Right lobe of liver (tissue), 6 donors: Measurements from ENCODE around the gene CCDC33. TPM values are rescaled to one million over a fixed set of nuclear protein-coding genes. Genes with fewer than 3 reads are reported as not detected.

Experiments used
- ATAC-seq, 4 donors: fragments of 200-7000 bp; cut with Tn5 transposase; one replicate each; pipeline ENCODE4 v1.9.1; 2020; ENCODE audit warnings: mild to moderate bottlenecking in 4 of 4, moderate library complexity in 4 of 4
- DNase-seq, 3 donors: peaks; one replicate each; pipeline ENCODE4 v3.0.0-alpha.2; 2020
- H3K27ac ChIP-seq, 3 donors: fragments of 200-600 bp; one replicate each; pipeline ENCODE4 v1.8.0; 2022
- H3K27me3 ChIP-seq, 2 donors: fragments of 200-600 bp; one replicate each; pipeline ENCODE4 v1.8.0; 2022
- H3K36me3 ChIP-seq, 4 donors: fragments of 200-600 bp; sonication (generic) in 1 of 4; one replicate each; pipeline versions ENCODE4 v1.5.1 to v1.8.0; 2017 to 2022; ENCODE audit warnings: control low read depth in 1 of 4
- H3K4me1 ChIP-seq, 4 donors: fragments of 200-600 bp; sonication (generic) in 1 of 4; one replicate each; pipeline versions ENCODE4 v1.5.1 to v1.8.0; 2017 to 2022; ENCODE audit warnings: control low read depth in 1 of 4
- H3K4me3 ChIP-seq, 3 donors: fragments of 200-600 bp; one replicate each; pipeline ENCODE4 v1.8.0; 2022
- H3K9me3 ChIP-seq, 4 donors: fragments of 200-600 bp; sonication (generic) in 1 of 4; one replicate each; pipeline versions ENCODE4 v1.5.1 to v1.8.0; 2017 to 2022; ENCODE audit warnings: control low read depth in 1 of 4
- POLR2A ChIP-seq: fragments of 450-650 bp; IDR thresholded peaks from one replicate; pipeline ENCODE4 v1.6.1; 2017; ENCODE audit warnings: antibody characterized with exemption, mild to moderate bottlenecking
- whole genome bisulfite sequencing: methylation state at CpG from one replicate; pipeline ENCODE4 v1.1.6; 2018; ENCODE audit warnings: low coverage, low lambda C conversion rate; ENCODE audit not compliant: insufficient coverage; ENCODE audit errors: missing lambda C conversion rate; 5-methylcytosine and 5-hydroxymethylcytosine counted together
- intact Hi-C, 2 donors: fragments of 100-400 bp; cut with DNase I; formaldehyde crosslinking; loops; one replicate each; pipeline versions ENCODE4 v1.11.2 to v1.14.1; 2022
- total RNA-seq, 6 experiments: library from RNA; depleted of rRNA in 2 of 6; stranded (reverse); fragments of >200 nt in 2 of 6; fragmentation: NEBNext Ultra II Directional in 3 of 6; extraction: Animal tissue kit (Norgen Biotek cat#: 25700) in 3 of 6; gene quantifications; one replicate each; pipeline versions ENCODE4 v1.1.0 to v1.2.4, GENCODE V29; 2016 to 2023
- TF ChIP-seq, protein P1 (sequence below), 4 donors: fragments of 200-600 bp in 3 of 4; fragments of 450-650 bp in 1 of 4; IDR thresholded peaks; one replicate each; pipeline versions ENCODE4 v1.5.1 to v1.8.0; 2016 to 2022; ENCODE audit warnings: antibody characterized with exemption in 4 of 4, mild to moderate bottlenecking in 2 of 4
- donor health status: DM: no; HTN: yes; CAD: no.
- donor health status: DM: no; HTN: no; CAD: no.
- donor health status: DM: no; HTN: no; CAD: no.
- donor health status: DM: no; HTN: yes; CAD: no.
- donor health status: DM: no; HTN: yes; CAD: no.

The CCDC33 gene
- total RNA-seq, 6 experiments from 2014 or later, result not detected

DNA sequence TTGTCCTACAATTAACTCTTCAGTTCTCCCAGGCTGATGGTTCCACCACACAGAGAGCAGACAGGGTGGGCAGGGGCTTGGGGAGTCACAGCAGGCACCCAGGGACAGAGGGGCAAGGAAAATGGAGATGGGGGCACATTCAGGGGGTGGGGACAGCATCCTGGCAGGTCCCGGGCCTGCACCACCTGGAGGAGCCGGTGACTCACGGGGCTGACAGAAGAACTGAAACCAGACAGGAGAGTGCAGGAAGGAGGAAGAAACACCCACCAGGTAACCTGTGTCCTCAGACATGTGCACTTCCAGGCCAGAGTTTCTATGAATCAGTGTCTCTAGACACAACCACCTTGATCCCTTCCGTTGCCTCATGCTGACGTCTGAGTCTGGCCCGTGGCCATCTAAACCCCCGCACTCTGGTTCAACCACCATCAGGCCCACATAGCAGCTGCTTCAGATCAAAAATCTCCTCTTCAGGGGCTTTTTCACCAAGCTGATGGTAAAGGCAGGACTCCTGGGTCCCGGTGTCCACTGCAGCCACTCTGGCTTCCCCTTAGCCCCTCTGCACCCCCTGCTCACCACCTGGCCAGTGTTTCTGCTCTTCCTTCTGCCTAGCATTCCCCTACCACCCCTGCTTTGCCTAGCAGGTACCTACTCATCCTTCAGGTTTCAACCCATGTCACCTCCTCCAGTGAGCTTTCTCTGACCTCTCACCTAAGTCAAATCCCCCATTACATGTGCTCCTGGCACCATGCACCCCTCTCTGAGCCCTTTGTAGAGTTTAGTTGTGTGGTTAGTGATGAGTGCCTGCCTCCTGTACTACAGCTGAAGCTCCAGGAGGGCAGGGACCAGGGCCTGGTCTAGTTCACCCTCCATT, 147.8 kb downstream of the CCDC33 start:
- intact Hi-C loops, result loop anchor here (5.0 to 10.0 kb wide), 2 partner anchors 53 to 101 kb away; no protein-coding TSS in a partner anchor
- H3K36me3 ChIP-seq, result no peaks in the 10 kb centered on the region
- H3K4me1 ChIP-seq, result no peaks in the 10 kb centered on the region
- 91% methylated on average over 1 of the region's 8 CpGs for WGBS
- H3K27ac ChIP-seq, result no peak overlapping the region
- H3K4me3 ChIP-seq, result no peak overlapping the region
- DNase-seq, result peak in 1 of 3 donors; percentile 37
- H3K27me3 ChIP-seq, result no peaks in the 10 kb centered on the region
- no peak for ATAC-seq
- no peaks in the 10 kb centered on the region for H3K9me3 ChIP-seq
- TF ChIP-seq, protein P1, sequence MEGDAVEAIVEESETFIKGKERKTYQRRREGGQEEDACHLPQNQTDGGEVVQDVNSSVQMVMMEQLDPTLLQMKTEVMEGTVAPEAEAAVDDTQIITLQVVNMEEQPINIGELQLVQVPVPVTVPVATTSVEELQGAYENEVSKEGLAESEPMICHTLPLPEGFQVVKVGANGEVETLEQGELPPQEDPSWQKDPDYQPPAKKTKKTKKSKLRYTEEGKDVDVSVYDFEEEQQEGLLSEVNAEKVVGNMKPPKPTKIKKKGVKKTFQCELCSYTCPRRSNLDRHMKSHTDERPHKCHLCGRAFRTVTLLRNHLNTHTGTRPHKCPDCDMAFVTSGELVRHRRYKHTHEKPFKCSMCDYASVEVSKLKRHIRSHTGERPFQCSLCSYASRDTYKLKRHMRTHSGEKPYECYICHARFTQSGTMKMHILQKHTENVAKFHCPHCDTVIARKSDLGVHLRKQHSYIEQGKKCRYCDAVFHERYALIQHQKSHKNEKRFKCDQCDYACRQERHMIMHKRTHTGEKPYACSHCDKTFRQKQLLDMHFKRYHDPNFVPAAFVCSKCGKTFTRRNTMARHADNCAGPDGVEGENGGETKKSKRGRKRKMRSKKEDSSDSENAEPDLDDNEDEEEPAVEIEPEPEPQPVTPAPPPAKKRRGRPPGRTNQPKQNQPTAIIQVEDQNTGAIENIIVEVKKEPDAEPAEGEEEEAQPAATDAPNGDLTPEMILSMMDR (IDR thresholded peaks at IDR 0.05), result no peak
- TF ChIP-seq POLR2A, result no peak

DNA sequence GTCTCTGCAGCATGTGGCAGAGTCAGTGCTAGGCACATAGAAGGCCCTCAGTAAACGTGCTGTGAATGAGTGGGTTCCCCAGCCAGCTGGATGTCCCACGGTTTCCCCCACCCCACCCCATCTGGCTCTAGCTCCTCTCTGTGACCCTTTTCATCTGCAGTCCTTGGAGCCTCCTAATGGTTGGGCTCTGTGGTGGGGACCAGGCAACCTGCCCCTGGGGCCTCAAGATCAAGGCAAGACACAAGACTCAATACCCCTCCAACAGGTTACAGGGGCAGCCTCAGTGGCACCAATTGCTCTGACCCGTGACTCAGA, 148.4 kb downstream of the CCDC33 start:
- TF ChIP-seq, protein P1 (IDR thresholded peaks at IDR 0.05), result no peak
- TF ChIP-seq POLR2A, result no peak
- Histone ChIP-seq H3K9me3 (no peaks in the 10 kb centered on the region), H3K27me3 (no peaks in the 10 kb centered on the region), H3K27ac (no peak overlapping the region), H3K4me3 (no peak overlapping the region), H3K4me1 (no peaks in the 10 kb centered on the region), H3K36me3 (no peaks in the 10 kb centered on the region)
- intact Hi-C loops, result loop anchor here (5.0 to 10.0 kb wide), 2 partner anchors 53 to 100 kb away; no protein-coding TSS in a partner anchor
- ATAC-seq, result no peak
- no CpG with 5 or more reads among the region's 3 CpGs for WGBS
- DNase-seq, result peak in 1 of 3 donors; percentile 15

DNA sequence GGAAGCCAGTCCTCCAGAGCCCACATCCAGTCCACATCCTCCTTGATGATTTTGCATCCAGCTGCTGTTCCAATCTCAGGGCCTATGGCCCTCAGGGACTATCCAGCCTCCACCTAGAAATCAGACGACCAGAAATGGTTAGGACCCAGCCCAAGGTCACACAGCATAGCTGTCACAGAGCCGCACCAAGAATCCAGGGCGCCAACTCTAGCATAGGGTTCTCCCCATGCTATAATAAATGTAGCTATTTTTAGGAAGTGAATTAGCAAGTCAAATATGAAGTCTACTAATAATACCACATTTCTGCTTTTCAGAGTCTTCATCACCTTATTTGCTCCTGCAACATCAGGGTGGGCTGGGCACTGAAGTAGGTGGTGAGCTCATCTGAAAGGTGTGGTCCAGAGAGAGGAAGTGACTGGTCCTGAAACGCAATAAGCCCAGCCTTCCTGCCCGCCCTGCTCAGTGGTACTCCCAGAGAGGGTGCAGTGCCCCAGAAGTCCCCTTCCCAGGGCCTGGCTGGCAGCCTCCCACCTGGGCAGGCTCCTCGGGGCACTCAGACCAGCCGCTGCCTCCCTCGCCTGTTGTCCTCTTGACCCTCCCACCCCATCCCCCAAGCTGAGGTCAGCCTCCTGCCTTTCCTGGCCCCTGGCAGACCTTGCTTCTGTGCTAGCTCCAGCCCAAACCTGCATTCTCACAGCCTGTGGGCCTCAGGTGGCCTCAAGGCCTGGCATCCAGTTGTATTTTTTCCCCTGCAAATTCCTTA, 148.9 kb downstream of the CCDC33 start:
- TF ChIP-seq, protein P1 (IDR thresholded peaks at IDR 0.05), result no peak
- no peak for TF ChIP-seq POLR2A
- H3K27ac ChIP-seq, result no peak overlapping the region
- peak in 1 of 4 donors; percentile 8 for ATAC-seq
- H3K4me1 ChIP-seq, result no peaks in the 10 kb centered on the region
- H3K4me3 ChIP-seq, result no peak overlapping the region
- DNase-seq, result peak in 1 of 3 donors; percentile 47
- H3K9me3 ChIP-seq, result no peaks in the 10 kb centered on the region
- no peaks in the 10 kb centered on the region for H3K36me3 ChIP-seq
- intact Hi-C loops, result loop anchor here (5.0 to 10.0 kb wide), 2 partner anchors 52 to 100 kb away; no protein-coding TSS in a partner anchor
- H3K27me3 ChIP-seq, result no peaks in the 10 kb centered on the region
- WGBS, result 17% methylated on average over 3 of the region's 8 CpGs

DNA sequence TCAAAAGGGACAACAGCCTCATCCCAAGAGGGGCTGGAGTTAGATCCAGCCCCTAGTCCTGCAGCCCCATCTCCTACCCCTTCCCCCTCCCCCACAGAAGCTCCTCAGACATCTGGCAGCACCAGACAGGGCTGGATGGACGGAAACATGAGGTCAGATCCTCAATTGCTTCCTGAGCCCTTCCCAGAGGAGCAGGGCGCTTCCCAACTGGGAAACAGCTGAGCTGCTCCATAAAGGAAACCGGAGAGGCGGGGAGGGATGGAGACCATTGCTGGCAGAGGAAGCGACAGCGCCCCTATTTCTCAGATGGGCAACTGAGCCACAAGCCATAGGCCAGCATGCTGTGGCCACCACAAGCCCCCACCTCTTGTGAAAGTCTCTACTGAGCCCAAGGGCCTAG, 149.6 kb downstream of the CCDC33 start:
- intact Hi-C loops, result loop anchor here in 1 of 2 donors (10.0 kb wide), 1 partner anchor 99 kb away; no protein-coding TSS in a partner anchor
- H3K27me3 ChIP-seq, result no peaks in the 10 kb centered on the region
- H3K4me3 ChIP-seq, result no peak overlapping the region
- ATAC-seq, result no peak
- no peaks in the 10 kb centered on the region for H3K4me1 ChIP-seq
- H3K27ac ChIP-seq, result no peak overlapping the region
- 85% methylated on average over 2 of the region's 6 CpGs for WGBS
- H3K36me3 ChIP-seq, result no peaks in the 10 kb centered on the region
- no peak for DNase-seq
- TF ChIP-seq, protein P1 (IDR thresholded peaks at IDR 0.05), result no peak
- TF ChIP-seq POLR2A, result no peak
- no peaks in the 10 kb centered on the region for H3K9me3 ChIP-seq

Other genes starting within 250 kb of the CCDC33 start
- 10 to 100 TPM in 1 of 6 experiments, 1 to 10 TPM in 5; 7.2 to 12.7 (median 8.3) TPM for gene STOML1, start 244.0 kb upstream of the CCDC33 start, total RNA-seq
- 10 to 100 TPM; 10.8 to 36.1 (median 16.7) TPM for gene PML, start 241.6 kb upstream of the CCDC33 start, total RNA-seq
- gene GOLGA6A, start 153.8 kb upstream of the CCDC33 start, total RNA-seq, result 1 to 10 TPM in 2 of 6 experiments, under 1 TPM in 4; 0.35 to 1.6 (median 0.72) TPM
- gene ISLR2, start 105.7 kb upstream of the CCDC33 start, total RNA-seq, result under 1 TPM in 1 of 6 experiments, not detected in 5; 0.04 TPM
- 1 to 10 TPM; 1.5 to 9.9 (median 2.6) TPM for gene ISLR, start 62.6 kb upstream of the CCDC33 start, total RNA-seq
- gene STRA6, start 33.5 kb upstream of the CCDC33 start, total RNA-seq, result under 1 TPM in 1 of 6 experiments, not detected in 5; 0.12 TPM
- gene CYP11A1, start 131.3 kb downstream of the CCDC33 start, total RNA-seq, result 1 to 10 TPM; 2.5 to 6.4 (median 2.8) TPM
- 1 to 10 TPM in 3 of 6 experiments, under 1 TPM in 3; 0.42 to 2.4 (median 1.1) TPM for gene SEMA7A, start 197.6 kb downstream of the CCDC33 start, total RNA-seq
- gene UBL7, start 224.8 kb downstream of the CCDC33 start, total RNA-seq, result 10 to 100 TPM; 14.8 to 38.0 (median 17.3) TPM